IMR-90 (cell line): ENCODE measurements around the gene STAT6. TPM values are rescaled to one million over a fixed set of nuclear protein-coding genes. Genes with fewer than 3 reads are reported as not detected.

Experiments
- ATAC-seq: fragments of 200-7000 bp; cut with Tn5 transposase; 2 replicates; pipeline ENCODE4 v1.9.1; 2020; ENCODE audit warnings: low read depth, mild to moderate bottlenecking, moderate library complexity
- BruUV-seq: library from RNA; stranded (reverse); fragments of 400-500 nt; replicated peaks from 2 replicates; lab custom pipeline; 2021; lab: Mats Ljungman, UMichigan
- CTCF ChIA-PET: fragments of 300-600 bp; formaldehyde crosslinking; extraction: SDS; loops from one replicate; lab custom pipeline; 2021; ENCODE audit warnings: antibody characterized with exemption; lab: Yijun Ruan, JAX
- POLR2A ChIA-PET: fragments of 300-600 bp; sonication (Branson Sonifier 250); formaldehyde crosslinking; loops from one replicate; lab custom pipeline; 2022; ENCODE audit warnings: antibody characterized with exemption; ENCODE audit not compliant: unreplicated experiment; lab: Charles Lee
- DNase-seq: peaks from one replicate; pipeline ENCODE4 v3.0.0; 2013
- H2AFZ ChIP-seq: replicated peaks from 2 replicates; pipeline ENCODE3; 2013; ENCODE audit warnings: low read length, mild to moderate bottlenecking; ENCODE audit not compliant: poor library complexity
- H2AK5ac ChIP-seq: 2 replicates; pipeline ENCODE4 v1.6.1; 2013; ENCODE audit warnings: low read depth, low read length, inconsistent platforms
- H2AK9ac ChIP-seq: replicated peaks from 2 replicates; pipeline ENCODE3; 2013; ENCODE audit warnings: mild to moderate bottlenecking, low read depth, low read length, moderate library complexity; ENCODE audit not compliant: poor library complexity
- H2BK120ac ChIP-seq: 2 replicates; pipeline ENCODE4 v1.6.1; 2013; ENCODE audit warnings: low read depth, low read length, inconsistent platforms
- H2BK15ac ChIP-seq: 3 replicates; pipeline ENCODE4 v1.6.1; 2013; ENCODE audit warnings: low read depth, low read length, inconsistent platforms
- H2BK20ac ChIP-seq: 2 replicates; pipeline ENCODE4 v1.6.1; 2013; ENCODE audit warnings: low read depth, mild to moderate bottlenecking, inconsistent platforms, low read length, moderate library complexity
- H2BK5ac ChIP-seq: 2 replicates; pipeline ENCODE4 v1.6.1; 2013; ENCODE audit warnings: mild to moderate bottlenecking, low read depth, low read length, inconsistent platforms; ENCODE audit not compliant: poor library complexity, severe bottlenecking
- H3K14ac ChIP-seq: replicated peaks from 2 replicates; pipeline ENCODE4 v1.6.1; 2013; ENCODE audit warnings: low read depth, low read length, inconsistent platforms
- H3K18ac ChIP-seq: 2 replicates; pipeline ENCODE4 v1.6.1; 2013; ENCODE audit warnings: low read depth, low read length, control low read depth
- H3K23ac ChIP-seq: 2 replicates; pipeline ENCODE4 v1.6.1; 2013; ENCODE audit warnings: low read depth, low read length, inconsistent platforms
- H3K27ac ChIP-seq: 2 replicates; pipeline ENCODE4 v1.5.1; 2013; ENCODE audit warnings: mild to moderate bottlenecking, control low read depth, low read length; ENCODE audit not compliant: insufficient read depth
- H3K27me3 ChIP-seq: 2 replicates; pipeline ENCODE4 v1.6.1; 2013; ENCODE audit warnings: low read length; ENCODE audit not compliant: control insufficient read depth, insufficient read depth
- H3K36me3 ChIP-seq: 2 replicates; pipeline ENCODE4 v1.6.1; 2013; ENCODE audit warnings: low read length, mixed read lengths; ENCODE audit not compliant: control insufficient read depth, insufficient read depth
- H3K4ac ChIP-seq: 2 replicates; pipeline ENCODE4 v1.6.1; 2013; ENCODE audit warnings: low read depth, low read length, inconsistent platforms
- H3K4me1 ChIP-seq: 2 replicates; pipeline ENCODE4 v1.6.1; 2013; ENCODE audit warnings: low read length, mixed read lengths; ENCODE audit not compliant: control insufficient read depth, insufficient read depth
- H3K4me2 ChIP-seq: 2 replicates; pipeline ENCODE4 v1.6.1; 2013; ENCODE audit warnings: low read depth, mild to moderate bottlenecking, control low read depth, low read length, moderate library complexity
- H3K4me3 ChIP-seq: 2 replicates; pipeline ENCODE4 v1.5.1; 2013; ENCODE audit warnings: low read depth, mild to moderate bottlenecking, control low read depth, low read length, moderate library complexity; ENCODE audit not compliant: insufficient read depth
- H3K56ac ChIP-seq: 2 replicates; pipeline ENCODE4 v1.6.1; 2013; ENCODE audit warnings: low read length, inconsistent platforms; ENCODE audit not compliant: insufficient read depth; ENCODE audit errors: extremely low read depth
- H3K79me1 ChIP-seq, 2 experiments: 2 replicates each; pipeline ENCODE4 v1.6.1; 2013; ENCODE audit warnings: low read length in 2 of 2, inconsistent platforms in 1 of 2, low read depth in 1 of 2
- H3K9ac ChIP-seq: 2 replicates; pipeline ENCODE4 v1.6.1; 2013; ENCODE audit warnings: low read depth, low read length, control low read depth
- H3K9me1 ChIP-seq: 2 replicates; pipeline ENCODE4 v1.6.1; 2013; ENCODE audit warnings: low read length, inconsistent platforms; ENCODE audit not compliant: insufficient read depth
- H3K9me3 ChIP-seq: 2 replicates; pipeline ENCODE4 v1.6.1; 2013; ENCODE audit warnings: low read length; ENCODE audit not compliant: control insufficient read depth, insufficient read depth
- H4K20me1 ChIP-seq: 2 replicates; pipeline ENCODE4 v1.6.1; 2013; ENCODE audit warnings: low read length, inconsistent platforms; ENCODE audit not compliant: insufficient read depth
- H4K5ac ChIP-seq: 2 replicates; pipeline ENCODE4 v1.6.1; 2013; ENCODE audit warnings: mild to moderate bottlenecking, low read depth, low read length, control low read depth
- H4K8ac ChIP-seq, 2 experiments: 2 replicates each; pipeline ENCODE4 v1.6.1; 2013; ENCODE audit warnings: low read depth in 2 of 2, low read length in 2 of 2, control low read depth in 1 of 2, inconsistent platforms in 1 of 2
- H4K91ac ChIP-seq: 2 replicates; pipeline ENCODE4 v1.6.1; 2013; ENCODE audit warnings: low read depth, low read length, inconsistent platforms; ENCODE audit not compliant: insufficient read depth
- BHLHE40 ChIP-seq: fragments of 150-350 bp; IDR thresholded peaks from 2 replicates; pipeline ENCODE4 v1.6.1; 2016; ENCODE audit warnings: mild to moderate bottlenecking, low read depth, low read length
- MAFK ChIP-seq: IDR thresholded peaks from 2 replicates; pipeline ENCODE4 v1.6.1; 2012; ENCODE audit warnings: low read depth, low read length, improper control_type of control experiment
- MAZ ChIP-seq: IDR thresholded peaks from 2 replicates; pipeline ENCODE4 v1.6.1; 2012; ENCODE audit warnings: low read depth, mild to moderate bottlenecking, low read length, improper control_type of control experiment, moderate library complexity, borderline replicate concordance
- MXI1 ChIP-seq: IDR thresholded peaks from 2 replicates; pipeline ENCODE4 v1.6.1; 2012; ENCODE audit warnings: low read depth, mild to moderate bottlenecking, low read length, moderate library complexity, borderline replicate concordance
- NFE2L2 ChIP-seq: fragments of 150-350 bp; IDR thresholded peaks from 2 replicates; pipeline ENCODE4 v1.6.1; 2016; ENCODE audit warnings: low read depth, mild to moderate bottlenecking, low read length
- RCOR1 ChIP-seq: IDR thresholded peaks from 2 replicates; pipeline ENCODE4 v1.6.1; 2012; ENCODE audit warnings: mild to moderate bottlenecking, low read length, improper control_type of control experiment; ENCODE audit not compliant: insufficient replicate concordance
- RFX5 ChIP-seq: IDR thresholded peaks from 2 replicates; pipeline ENCODE4 v1.8.0; 2012; ENCODE audit warnings: low read depth, mild to moderate bottlenecking, low read length, moderate library complexity
- SMC3 ChIP-seq: fragments of 150-350 bp; IDR thresholded peaks from 2 replicates; pipeline ENCODE4 v1.6.1; 2016; ENCODE audit warnings: low read depth, mild to moderate bottlenecking, antibody characterized with exemption, low read length, moderate library complexity
- USF2 ChIP-seq: fragments of 150-350 bp; IDR thresholded peaks from 2 replicates; pipeline ENCODE4 v1.6.1; 2017; ENCODE audit warnings: mild to moderate bottlenecking, antibody characterized with exemption, low read length, low read depth
- WGBS, 2 experiments: methylation state at CpG; one replicate each; pipeline versions ENCODE4 v1.1.5 to v1.1.7; 2013; ENCODE audit warnings: missing lambda C conversion rate in 2 of 2; ENCODE audit not compliant: insufficient read length in 1 of 2; ENCODE audit errors: extremely low coverage in 2 of 2; 5-methylcytosine and 5-hydroxymethylcytosine counted together
- dilution Hi-C: fragments of 300-500 bp; cut with HindIII; formaldehyde crosslinking; loops from one replicate; pipeline ENCODE4 v1.14.3; 2018; ENCODE audit warnings: low sequenced_read_pairs; ENCODE audit not compliant: unreplicated experiment
- in situ Hi-C: fragments of 300-500 bp; cut with MboI; formaldehyde crosslinking; loops from 3 replicates; pipeline ENCODE4 v1.14.3; 2019; ENCODE audit warnings: low sequenced_read_pairs, inconsistent platforms, mixed read lengths
- intact Hi-C: fragments of 100-400 bp; cut with micrococcal nuclease; formaldehyde crosslinking; loops from 2 replicates; pipeline ENCODE4 v1.10.0; 2022
- polyA plus RNA-seq, 3 experiments: library from polyadenylated mRNA; depleted of rRNA; stranded (reverse); fragments of >200 nt; gene quantifications; 2 replicates each; pipeline ENCODE4 v1.2.3, GENCODE V29; 2012; ENCODE audit warnings: low replicate concordance in 1 of 3
- total RNA-seq: library from RNA; depleted of rRNA; stranded (reverse); fragments of >200 nt; gene quantifications from 2 replicates; pipeline ENCODE4 v1.2.3, GENCODE V29; 2012

STAT6 gene
- total and polyA plus RNA-seq, 2 of the 4 experiments (the other 2 are of a cell fraction): 43.4 to 96.9 TPM

- no peak overlapping the region for H3K4ac ChIP-seq
- H2AFZ ChIP-seq: no peak overlapping the region
- H3K23ac ChIP-seq: no peak overlapping the region
- no peak for TF ChIP-seq MXI1
- no peak for TF ChIP-seq BHLHE40
- no peak for TF ChIP-seq MAZ
- no peak for TF ChIP-seq RCOR1
- no peak for TF ChIP-seq RFX5
- TF ChIP-seq SMC3: no peak
- no peak for TF ChIP-seq USF2
- TF ChIP-seq MAFK: no peak
- no peak for TF ChIP-seq NFE2L2
- H3K79me1 ChIP-seq: peaks cover 22 to 55% of the 10 kb centered on the region in 2 experiments
- peaks cover 14% of the 10 kb centered on the region for H3K9me1 ChIP-seq
- H2BK120ac ChIP-seq: no peak overlapping the region
- peaks cover 45% of the 10 kb centered on the region for H3K36me3 ChIP-seq
- H2AK5ac ChIP-seq: no peak overlapping the region
- peaks cover 5% of the 10 kb centered on the region for H3K4me1 ChIP-seq
- no peak overlapping the region for H2BK15ac ChIP-seq
- ChIA-PET POLR2A (no interaction called here), CTCF (no interaction called here)
- H3K18ac ChIP-seq: no peak overlapping the region
- no peak overlapping the region for H3K4me2 ChIP-seq
- H3K9me3 ChIP-seq: no peaks in the 10 kb centered on the region
- H3K14ac ChIP-seq: no peak overlapping the region
- intact Hi-C loops (no loop called here), dilution Hi-C loops (no loop called here), in situ Hi-C loops (no loop called here)
- no peak overlapping the region for H3K56ac ChIP-seq
- H3K27me3 ChIP-seq: no peaks in the 10 kb centered on the region
- ATAC-seq: no peak
- no peak overlapping the region for H2AK9ac ChIP-seq
- H4K20me1 ChIP-seq: peaks cover 18% of the 10 kb centered on the region; the same call in 1 of the 2 replicates
- H3K9ac ChIP-seq: no peak overlapping the region
- WGBS, 2 experiments: 100% methylated on average over 3 of the region's 9 CpGs; no CpG with 5 or more reads in 1 of the 2 experiments
- H4K8ac ChIP-seq: no peak overlapping the region
- no peak overlapping the region for H2BK20ac ChIP-seq
- no peak overlapping the region for H3K27ac ChIP-seq
- H4K91ac ChIP-seq: no peak overlapping the region
- BruUV-seq: no TSS peak
- DNase-seq: no peak
- H4K5ac ChIP-seq: no peak overlapping the region
- no peak overlapping the region for H2BK5ac ChIP-seq
- H3K4me3 ChIP-seq: no peak overlapping the region
These were observed 5.0 kb downstream of the STAT6 start for GRCh38 chr12:57106021-57106708.
